Measurements from ENCODE around the gene USP17L18.
"Not testable (repeated sequence)": the region's sequence is repeated elsewhere in the genome, so short reads cannot be mapped to it uniquely, and the experiment has no call there.

Gene USP17L18

GRCh38 chr4:9247953-9248680 lies at the start of gene USP17L18:
Gene USP17L18, plus strand, starts transcription at chr4:9248630. Its CDS starts 0 bp downstream, at chr4:9248630.
- POLR2A ChIA-PET; DNase-seq (ENCODE audit: extremely low spot score): not testable (repeated sequence)

DNA sequence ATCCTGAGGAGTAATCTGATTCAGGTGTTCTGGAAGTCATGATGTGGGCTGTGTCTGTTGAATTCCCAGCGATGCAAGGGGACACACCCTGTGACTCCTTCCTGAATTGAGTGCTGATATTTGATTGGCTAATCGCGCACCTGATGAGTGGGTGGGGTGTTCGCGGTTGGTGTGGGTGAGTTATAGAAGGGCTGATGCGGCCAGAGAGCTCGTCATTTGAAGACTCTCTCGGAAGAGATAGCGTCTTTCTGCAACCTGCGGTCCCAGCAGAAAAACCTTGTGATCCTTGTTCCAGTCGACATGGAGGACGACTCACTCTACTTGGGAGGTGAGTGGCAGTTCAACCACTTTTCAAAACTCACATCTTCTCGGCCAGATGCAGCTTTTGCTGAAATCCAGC lies 38.1 kb upstream of the USP17L18 start, which contains the start of gene USP17L10:
USP17L10 (plus strand) TSS at position 301 of the 400 bp plus-strand sequence; CDS start at position 301, 0 bp downstream.
- DNase-seq (ENCODE audit: extremely low spot score); POLR2A ChIA-PET; CTCF ChIA-PET: not testable (repeated sequence)

More at GRCh38 chr4:9247953-9248680, at the start of gene USP17L18:
- CTCF ChIA-PET, result not testable (repeated sequence)

GRCh38 chr4:9214701-9215100 lies 33.7 kb upstream of the USP17L18 start:
- DNase-seq (ENCODE audit: extremely low spot score); POLR2A ChIA-PET; CTCF ChIA-PET: not testable (repeated sequence)

- CTCF ChIA-PET, POLR2A ChIA-PET: not testable (repeated sequence)
Observed at GRCh38 chr4:9215105-9215504, 33.3 kb upstream of the USP17L18 start, which contains the start of gene USP17L11. Gene USP17L11, plus strand, starts transcription at chr4:9215405. Its CDS starts 0 bp downstream, at chr4:9215405.

GRCh38 chr4:9219852-9220251 lies 28.6 kb upstream of the USP17L18 start, which contains the start of gene USP17L12:
Gene USP17L12, plus strand, starts transcription at chr4:9220152. Its CDS starts 0 bp downstream, at chr4:9220152.
- DNase-seq (ENCODE audit: extremely low spot score); POLR2A ChIA-PET; CTCF ChIA-PET: not testable (repeated sequence)

More at GRCh38 chr4:9215105-9215504, 33.3 kb upstream of the USP17L18 start, which contains the start of gene USP17L11:
- not testable (repeated sequence) for DNase-seq (ENCODE audit: extremely low spot score)

GRCh38 chr4:9224596-9224995 lies 23.8 kb upstream of the USP17L18 start, which contains the start of gene USP17L13:
Gene USP17L13, plus strand, starts transcription at chr4:9224896. Its CDS starts 0 bp downstream, at chr4:9224896.
- CTCF ChIA-PET; DNase-seq (ENCODE audit: extremely low spot score); POLR2A ChIA-PET: not testable (repeated sequence)

- CTCF ChIA-PET; DNase-seq (ENCODE audit: extremely low spot score); POLR2A ChIA-PET: not testable (repeated sequence)
Observed at GRCh38 chr4:9230249-9230648, 18.2 kb upstream of the USP17L18 start.

- DNase-seq (ENCODE audit: extremely low spot score); POLR2A ChIA-PET; CTCF ChIA-PET: not testable (repeated sequence)
Observed at GRCh38 chr4:9234085-9234484, 14.3 kb upstream of the USP17L18 start, which contains the start of gene USP17L15. Gene USP17L15, plus strand, starts transcription at chr4:9234385. Its CDS starts 0 bp downstream, at chr4:9234385.

- DNase-seq (ENCODE audit: extremely low spot score); POLR2A ChIA-PET; CTCF ChIA-PET: not testable (repeated sequence)
Observed at GRCh38 chr4:9238461-9238860, 10.0 kb upstream of the USP17L18 start.

DNA sequence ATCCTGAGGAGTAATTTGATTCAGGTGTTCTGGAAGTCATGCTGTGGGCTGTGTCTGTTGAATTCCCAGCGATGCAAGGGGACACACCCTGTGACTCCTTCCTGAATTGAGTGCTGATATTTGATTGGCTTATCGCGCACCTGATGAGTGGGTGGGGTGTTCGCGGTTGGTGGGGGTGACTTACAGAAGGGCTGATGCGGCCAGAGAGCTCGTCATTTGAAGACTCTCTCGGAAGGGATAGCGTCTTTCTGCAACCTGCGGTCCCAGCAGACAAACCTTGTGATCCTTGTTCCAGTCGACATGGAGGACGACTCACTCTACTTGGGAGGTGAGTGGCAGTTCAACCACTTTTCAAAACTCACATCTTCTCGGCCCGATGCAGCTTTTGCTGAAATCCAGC lies 4.9 kb upstream of the USP17L18 start, which contains the start of gene USP17L17:
USP17L17 (plus strand) TSS at position 301 of the 400 bp plus-strand sequence; CDS start at position 301, 0 bp downstream.
- CTCF ChIA-PET; POLR2A ChIA-PET; DNase-seq (ENCODE audit: extremely low spot score): not testable (repeated sequence)

DNA sequence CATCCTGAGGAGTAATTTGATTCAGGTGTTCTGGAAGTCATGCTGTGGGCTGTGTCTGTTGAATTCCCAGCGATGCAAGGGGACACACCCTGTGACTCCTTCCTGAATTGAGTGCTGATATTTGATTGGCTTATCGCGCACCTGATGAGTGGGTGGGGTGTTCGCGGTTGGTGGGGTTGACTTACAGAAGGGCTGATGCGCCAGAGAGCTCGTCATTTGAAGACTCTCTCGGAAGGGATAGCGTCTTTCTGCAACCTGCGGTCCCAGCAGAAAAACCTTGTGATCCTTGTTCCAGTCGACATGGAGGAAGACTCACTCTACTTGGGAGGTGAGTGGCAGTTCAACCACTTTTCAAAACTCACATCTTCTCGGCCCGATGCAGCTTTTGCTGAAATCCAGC lies 4.6 kb downstream of the USP17L18 start, which contains the start of gene USP17L19:
USP17L19 (plus strand) TSS at position 301 of the 400 bp plus-strand sequence; CDS start at position 301, 0 bp downstream.
- DNase-seq (ENCODE audit: extremely low spot score); CTCF ChIA-PET: not testable (repeated sequence)

DNA sequence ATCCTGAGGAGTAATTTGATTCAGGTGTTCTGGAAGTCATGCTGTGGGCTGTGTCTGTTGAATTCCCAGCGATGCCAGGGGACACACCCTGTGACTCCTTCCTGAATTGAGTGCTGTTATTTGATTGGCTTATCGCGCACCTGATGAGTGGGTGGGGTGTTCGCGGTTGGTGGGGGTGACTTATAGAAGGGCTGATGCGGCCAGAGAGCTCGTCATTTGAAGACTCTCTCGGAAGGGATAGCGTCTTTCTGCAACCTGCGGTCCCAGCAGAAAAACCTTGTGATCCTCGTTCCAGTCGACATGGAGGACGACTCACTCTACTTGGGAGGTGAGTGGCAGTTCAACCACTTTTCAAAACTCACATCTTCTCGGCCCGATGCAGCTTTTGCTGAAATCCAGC lies 9.4 kb downstream of the USP17L18 start, which contains the start of gene USP17L20:
USP17L20 (plus strand) TSS at position 301 of the 400 bp plus-strand sequence; CDS start at position 301, 0 bp downstream.
- DNase-seq (ENCODE audit: extremely low spot score); POLR2A ChIA-PET; CTCF ChIA-PET: not testable (repeated sequence)

More for the DNA sequence above, 4.6 kb downstream of the USP17L18 start, which contains the start of gene USP17L19:
- POLR2A ChIA-PET, result not testable (repeated sequence)

- CTCF ChIA-PET; DNase-seq (ENCODE audit: extremely low spot score); POLR2A ChIA-PET: not testable (repeated sequence)
Observed at GRCh38 chr4:9262572-9262971, 14.1 kb downstream of the USP17L18 start, which contains the start of gene USP17L21. Gene USP17L21, plus strand, starts transcription at chr4:9262872. Its CDS starts 0 bp downstream, at chr4:9262872.

DNA sequence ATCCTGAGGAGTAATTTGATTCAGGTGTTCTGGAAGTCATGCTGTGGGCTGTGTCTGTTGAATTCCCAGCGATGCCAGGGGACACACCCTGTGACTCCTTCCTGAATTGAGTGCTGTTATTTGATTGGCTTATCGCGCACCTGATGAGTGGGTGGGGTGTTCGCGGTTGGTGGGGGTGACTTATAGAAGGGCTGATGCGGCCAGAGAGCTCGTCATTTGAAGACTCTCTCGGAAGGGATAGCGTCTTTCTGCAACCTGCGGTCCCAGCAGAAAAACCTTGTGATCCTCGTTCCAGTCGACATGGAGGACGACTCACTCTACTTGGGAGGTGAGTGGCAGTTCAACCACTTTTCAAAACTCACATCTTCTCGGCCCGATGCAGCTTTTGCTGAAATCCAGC lies 18.9 kb downstream of the USP17L18 start, which contains the start of gene USP17L22:
USP17L22 (plus strand) TSS at position 301 of the 400 bp plus-strand sequence; CDS start at position 301, 0 bp downstream.
- DNase-seq (ENCODE audit: extremely low spot score); CTCF ChIA-PET; POLR2A ChIA-PET: not testable (repeated sequence)

DNA sequence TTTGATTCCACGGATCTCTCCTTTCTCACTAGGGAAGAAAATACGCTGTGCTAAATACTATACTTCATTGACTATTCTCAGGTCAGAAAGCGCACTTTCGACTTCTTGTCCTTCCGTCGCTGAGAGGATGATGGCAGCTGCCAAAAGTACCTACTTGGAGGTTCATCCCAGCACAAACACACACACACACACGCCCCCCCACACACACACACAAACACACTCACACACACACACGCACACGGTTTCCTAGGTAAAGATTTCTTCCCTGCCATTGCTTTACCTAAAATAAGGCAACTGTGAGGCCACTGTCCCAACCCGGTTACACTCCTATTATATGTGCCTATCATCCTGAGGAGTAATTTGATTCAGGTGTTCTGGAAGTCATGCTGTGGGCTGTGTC lies 23.3 kb downstream of the USP17L18 start:
- DNase-seq (ENCODE audit: extremely low spot score); CTCF ChIA-PET; POLR2A ChIA-PET: not testable (repeated sequence)

Data from HEK293T (cell line).